Measurements from ENCODE around the gene CCNB1IP1. TPM values are rescaled to one million over a fixed set of nuclear protein-coding genes. Genes with fewer than 3 reads are reported as not detected.
"Not testable (repeated sequence)": the region's sequence is repeated elsewhere in the genome, so short reads cannot be mapped to it uniquely, and the experiment has no call there.

The CCNB1IP1 gene
- total RNA-seq, 1 donor = 81.6 TPM

- no peak for DNase-seq (ENCODE audit: low read depth in 2 of 3, low spot score in 2 of 3)
Measured at GRCh38 chr14:20334017-20334416, 938 bp upstream of the CCNB1IP1 start.

GRCh38 chr14:20333494-20333841 lies 389 bp upstream of the CCNB1IP1 start:
- DNase-seq (ENCODE audit: low read depth in 2 of 3, low spot score in 2 of 3) = no peak

DNA sequence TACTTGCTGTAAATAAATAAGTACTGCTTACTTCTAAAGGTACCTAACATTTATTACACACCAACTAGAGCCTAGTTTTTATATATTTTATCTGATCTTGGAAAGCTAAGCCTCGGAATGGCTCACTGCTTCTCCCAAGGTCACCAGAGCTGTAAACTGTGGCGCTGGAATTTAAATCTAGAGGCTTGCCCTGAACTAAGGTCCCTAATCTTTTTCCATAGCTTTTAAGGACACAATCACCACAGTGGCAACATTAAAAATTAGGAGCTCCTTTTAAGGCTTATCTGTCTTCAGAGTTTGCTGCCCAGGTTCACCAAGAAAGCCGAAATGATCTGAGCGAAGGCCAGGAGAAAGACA lies 670 bp downstream of the CCNB1IP1 start:
- DNase-seq (ENCODE audit: low read depth in 2 of 3, low spot score in 2 of 3) = no peak

DNA sequence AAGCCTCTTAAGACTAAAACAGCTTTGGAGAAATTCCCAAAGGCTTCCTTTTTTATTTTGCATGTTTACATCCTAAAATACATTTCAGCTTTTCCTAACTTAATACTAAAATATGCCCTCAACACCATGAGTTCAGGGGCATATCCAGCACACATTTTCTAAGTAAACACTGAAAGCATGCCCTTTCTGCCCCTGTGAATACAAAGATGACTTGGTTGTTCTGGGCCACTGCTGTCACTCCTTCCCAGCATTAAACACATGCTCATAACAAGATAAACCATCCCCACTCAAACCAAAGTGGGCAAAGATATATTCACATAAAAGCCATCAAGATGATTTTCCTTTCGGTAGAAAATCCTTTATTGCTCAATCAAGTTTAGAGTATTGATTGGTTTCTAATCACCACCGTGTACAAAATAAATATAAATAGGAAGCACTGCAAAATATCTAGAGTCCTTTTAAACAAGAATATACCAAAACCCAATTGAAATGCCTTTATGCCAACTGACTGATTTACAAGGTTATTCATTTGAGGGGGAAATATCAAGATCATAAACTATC lies 1.9 kb downstream of the CCNB1IP1 start:
- no peak for DNase-seq (ENCODE audit: low read depth in 2 of 3, low spot score in 2 of 3)

- no peak for DNase-seq (ENCODE audit: low read depth in 2 of 3, low spot score in 2 of 3)
Measured at GRCh38 chr14:20329355-20329754, 3.7 kb downstream of the CCNB1IP1 start.

GRCh38 chr14:20328705-20329104 lies 4.4 kb downstream of the CCNB1IP1 start:
- DNase-seq (ENCODE audit: low read depth in 2 of 3, low spot score in 2 of 3) = no peak

DNA sequence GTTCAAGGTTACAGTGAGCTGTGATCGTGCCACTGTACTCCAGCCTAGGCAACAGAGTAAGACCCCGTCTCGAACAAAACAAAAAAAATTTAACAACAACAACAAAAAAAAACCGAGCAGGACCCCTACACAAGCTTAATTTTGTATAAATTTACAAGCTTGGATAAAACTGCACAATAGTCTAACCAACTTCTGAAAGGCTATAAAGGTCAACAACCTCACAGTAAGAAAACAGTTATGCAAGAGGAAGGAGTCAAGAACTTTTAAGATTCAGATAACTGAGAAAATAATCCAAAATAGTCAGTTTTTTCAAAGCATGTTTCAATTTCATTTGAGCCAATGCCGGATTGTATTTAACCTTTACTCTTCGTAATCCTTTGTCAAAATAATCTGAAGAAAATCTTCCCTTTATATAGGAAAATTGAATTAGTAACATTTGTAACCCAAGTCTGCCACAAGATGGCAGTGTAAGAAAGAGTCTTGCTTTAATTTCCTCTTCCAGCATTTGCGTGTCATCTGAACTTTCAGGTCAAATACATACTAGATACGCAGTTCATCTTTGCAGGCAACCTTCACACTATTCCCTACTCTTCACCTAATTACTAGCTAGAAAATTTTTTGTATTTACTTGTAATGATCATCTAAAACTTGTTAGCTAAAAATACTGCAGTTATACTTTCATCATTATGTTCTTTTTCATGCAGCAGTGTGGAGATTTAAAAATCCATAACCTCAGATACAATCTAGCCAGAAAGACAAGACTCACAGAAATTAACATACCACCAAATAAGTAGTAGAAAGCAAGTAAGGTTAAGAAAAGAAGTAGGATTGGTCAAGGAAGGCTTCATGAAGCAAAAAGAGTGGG lies 5.8 kb downstream of the CCNB1IP1 start:
- DNase-seq (ENCODE audit: low read depth in 2 of 3, low spot score in 2 of 3) = peak in 2 of 3 donors; percentile 62 to 83

GRCh38 chr14:20317720-20318119 lies 15.4 kb downstream of the CCNB1IP1 start:
- DNase-seq (ENCODE audit: low read depth in 2 of 3, low spot score in 2 of 3) = no peak

- DNase-seq (ENCODE audit: low read depth in 2 of 3, low spot score in 2 of 3) = no peak
Measured at GRCh38 chr14:20314026-20314425, 19.1 kb downstream of the CCNB1IP1 start.

DNA sequence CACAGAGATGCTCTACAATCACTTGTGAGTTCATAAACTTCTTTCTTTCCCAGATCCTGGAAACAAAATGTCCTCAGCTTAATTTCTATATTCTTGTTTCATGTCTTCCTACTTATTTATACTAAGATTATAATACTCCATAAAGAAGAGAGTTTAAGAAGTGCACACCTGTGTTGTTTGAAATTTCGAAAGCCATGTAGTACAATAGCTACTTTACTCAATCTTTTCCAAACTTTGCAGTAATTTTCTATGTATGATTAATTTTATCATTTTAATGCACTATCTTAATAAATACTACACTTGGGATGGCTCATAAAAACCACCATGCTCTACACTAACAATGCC lies 27.0 kb downstream of the CCNB1IP1 start:
- no peak for DNase-seq (ENCODE audit: low read depth in 2 of 3, low spot score in 2 of 3)

DNA sequence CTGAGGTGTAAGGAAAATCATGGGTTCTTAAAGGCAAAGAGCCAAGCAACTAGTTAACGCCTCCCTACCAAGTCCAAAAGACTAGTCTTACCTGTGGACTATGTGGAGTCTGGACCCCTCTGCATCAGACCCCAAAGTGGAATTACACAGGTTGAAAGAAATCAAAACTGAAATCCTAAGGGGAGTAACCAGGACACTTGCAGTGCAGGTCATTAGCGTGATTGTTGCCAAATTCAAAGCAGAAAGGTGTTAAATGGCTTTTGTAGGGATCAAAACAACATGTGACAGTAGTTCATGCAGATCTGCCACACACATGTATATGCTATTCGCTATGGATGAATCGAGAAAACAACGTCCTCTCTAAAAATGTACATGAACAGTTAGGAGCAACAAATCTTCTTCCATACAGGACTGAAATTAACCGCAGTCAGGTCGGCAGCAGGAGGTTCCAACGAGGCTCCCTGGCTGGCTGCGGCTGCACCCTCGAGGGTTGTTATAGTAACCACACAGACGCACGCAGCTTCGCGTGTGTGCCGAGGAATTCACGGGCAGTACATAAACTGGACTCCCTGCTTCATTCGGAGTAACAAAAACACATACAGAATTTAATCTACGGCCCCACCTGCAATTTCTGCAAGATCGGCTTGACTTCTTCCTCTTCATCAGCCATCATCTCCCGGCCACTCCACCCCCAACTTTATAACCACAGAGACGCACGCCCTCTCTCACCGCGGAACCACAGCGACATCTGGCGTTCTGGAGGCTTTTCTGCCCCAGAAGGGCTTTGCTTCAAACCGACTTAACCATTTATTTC lies 27.6 kb downstream of the CCNB1IP1 start, which contains the start of gene TTC5:
TSS of gene TTC5 (minus strand) at position 687 of the 814 bp plus-strand sequence. CDS start at position 673, 14 bp downstream.
- DNase-seq (ENCODE audit: low read depth in 2 of 3, low spot score in 2 of 3) = peak; percentile 87 to 95 (median 90)

GRCh38 chr14:20302042-20302755 lies 30.9 kb downstream of the CCNB1IP1 start:
- peak in 2 of 3 donors; percentile 7 to 52 for DNase-seq (ENCODE audit: low read depth in 2 of 3, low spot score in 2 of 3)

DNA sequence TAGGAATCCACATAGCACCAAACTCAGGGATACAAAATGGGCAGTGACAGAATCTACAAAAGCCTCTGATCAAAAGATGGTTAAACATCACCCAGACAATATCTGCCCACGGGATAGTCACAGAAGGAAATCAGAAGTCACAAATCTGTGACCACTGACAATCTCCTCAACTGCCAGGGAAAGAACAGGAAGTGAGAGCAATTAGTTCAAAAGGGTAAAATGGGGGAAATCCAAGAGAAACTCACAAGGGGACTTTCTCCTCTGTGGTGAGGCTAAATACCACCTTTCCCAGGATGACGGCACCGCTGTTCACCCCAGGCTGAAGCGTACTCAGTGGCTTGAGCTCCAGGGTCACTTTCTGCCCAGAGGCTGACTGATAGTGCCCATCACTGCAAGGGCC lies 38.0 kb downstream of the CCNB1IP1 start:
- peak in 2 of 3 donors; percentile 8 to 9 for DNase-seq (ENCODE audit: low read depth in 2 of 3, low spot score in 2 of 3)

DNA sequence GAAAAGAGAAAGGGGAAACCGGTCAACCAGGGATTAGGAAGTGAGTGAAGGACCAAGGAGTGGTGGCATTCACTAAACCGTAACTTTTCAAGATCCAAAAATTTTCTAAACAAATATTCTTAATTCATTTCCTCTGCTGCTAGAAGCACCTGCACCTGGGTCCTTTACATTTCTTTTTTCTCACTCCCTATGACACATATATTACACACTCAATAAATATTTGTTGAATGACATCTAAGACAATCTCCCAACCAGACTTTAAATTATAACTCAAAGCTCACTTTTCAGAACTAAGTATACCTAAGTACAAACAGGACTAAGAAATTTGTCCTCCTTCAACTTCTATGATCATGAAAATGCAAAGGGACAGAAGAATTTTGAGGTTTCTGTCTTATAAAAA lies 38.4 kb downstream of the CCNB1IP1 start:
- DNase-seq (ENCODE audit: low read depth in 2 of 3, low spot score in 2 of 3) = no peak

DNA sequence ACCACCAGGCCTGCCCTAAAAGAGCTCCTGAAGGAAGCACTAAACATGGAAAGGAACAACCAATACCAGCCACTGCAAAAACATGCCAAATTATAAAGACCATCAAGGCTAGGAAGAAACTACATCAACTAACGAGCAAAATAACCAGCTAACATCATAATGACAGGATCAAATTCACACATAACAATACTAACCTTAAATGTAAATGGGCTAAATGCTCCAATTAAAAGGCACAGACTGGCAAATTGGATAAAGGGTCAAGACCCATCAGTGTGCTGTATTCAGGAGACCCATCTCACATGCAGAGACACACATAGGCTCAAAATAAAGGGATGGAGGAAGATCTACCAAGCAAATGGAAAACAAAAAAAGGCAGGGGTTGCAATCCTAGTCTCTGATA lies 51.1 kb downstream of the CCNB1IP1 start:
- not testable (repeated sequence) for DNase-seq (ENCODE audit: low read depth in 2 of 3, low spot score in 2 of 3)

DNA sequence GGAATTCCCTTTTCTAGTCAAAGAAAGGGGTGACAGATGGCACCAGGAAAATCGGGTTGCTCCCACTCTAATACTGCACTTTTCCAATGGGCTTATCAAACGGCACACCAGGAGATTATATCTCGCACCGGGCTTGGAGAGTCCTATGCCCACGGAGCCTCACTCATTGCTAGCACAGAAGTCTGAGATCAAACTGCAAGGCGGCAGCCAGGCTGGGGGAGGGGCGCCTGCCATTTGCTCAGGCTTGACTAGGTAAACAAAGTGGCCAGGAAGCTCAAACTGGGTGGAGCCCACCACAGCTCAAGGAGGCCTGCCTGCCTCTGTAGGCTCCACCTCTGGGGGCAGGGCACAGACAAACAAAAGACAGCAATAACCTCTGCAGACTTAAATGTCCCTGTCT lies 52.8 kb downstream of the CCNB1IP1 start:
- not testable (repeated sequence) for DNase-seq (ENCODE audit: low read depth in 2 of 3, low spot score in 2 of 3)

GRCh38 chr14:20278414-20278813 lies 54.7 kb downstream of the CCNB1IP1 start:
- DNase-seq (ENCODE audit: low read depth in 2 of 3, low spot score in 2 of 3) = peak in 1 of 3 donors; percentile 19

DNA sequence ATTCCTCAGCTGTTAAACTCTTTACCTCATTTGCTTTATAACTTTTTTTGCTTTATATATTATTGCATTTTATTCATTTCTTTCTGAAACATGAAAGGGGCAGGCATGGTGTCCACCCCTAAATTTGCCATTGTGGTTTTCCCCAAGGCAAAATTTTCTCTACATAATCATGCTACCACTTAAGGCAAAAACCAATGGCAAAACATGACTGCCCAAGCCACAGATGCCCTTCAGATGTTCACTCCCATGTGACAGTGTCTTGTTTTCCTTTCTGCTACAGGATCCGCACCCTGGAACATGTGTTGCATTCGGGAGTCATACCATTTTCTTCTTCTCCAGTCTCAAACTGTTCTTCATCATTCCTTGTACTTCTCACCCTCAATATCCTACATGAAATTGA lies 55.7 kb downstream of the CCNB1IP1 start:
- no peak for DNase-seq (ENCODE audit: low read depth in 2 of 3, low spot score in 2 of 3)

DNA sequence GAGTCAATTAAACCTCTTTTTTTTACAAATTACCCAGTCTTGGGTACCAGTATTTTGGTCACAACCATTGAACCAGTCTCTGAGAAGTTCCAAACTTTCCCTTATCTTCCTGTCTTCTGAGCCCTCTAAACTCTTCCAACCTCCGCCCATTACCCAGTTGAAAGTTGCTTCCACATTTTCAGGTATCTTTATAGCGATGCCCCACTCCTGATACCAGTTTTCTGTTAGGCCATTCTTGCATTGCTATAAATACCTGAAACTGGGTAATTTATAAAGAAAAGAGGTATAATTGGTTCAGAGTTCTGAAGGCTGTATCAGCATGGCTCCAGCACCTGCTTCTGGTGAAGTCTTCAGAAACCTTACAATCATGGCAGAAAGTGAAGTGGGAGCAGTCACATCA lies 59.0 kb downstream of the CCNB1IP1 start:
- DNase-seq (ENCODE audit: low read depth in 2 of 3, low spot score in 2 of 3) = no peak

- DNase-seq (ENCODE audit: low read depth in 2 of 3, low spot score in 2 of 3) = not testable (repeated sequence)
Measured at GRCh38 chr14:20264361-20264760, 68.7 kb downstream of the CCNB1IP1 start.

GRCh38 chr14:20262642-20263128 lies 70.4 kb downstream of the CCNB1IP1 start:
- DNase-seq (ENCODE audit: low read depth in 2 of 3, low spot score in 2 of 3) = no peak
